Upper lobe of left lung (tissue), 6 donors: ENCODE results near the gene KDM2A. TPM values are rescaled to one million over a fixed set of nuclear protein-coding genes. Genes with fewer than 3 reads are reported as not detected.
A peak's percentile ranks its signal among the peaks of the same experiment; 100 is the strongest.

Experiments used
- ATAC-seq, 2 donors: fragments of 200-7000 bp; cut with Tn5 transposase; one replicate each; pipeline ENCODE4 v1.9.1; 2022; ENCODE audit warnings: mild to moderate bottlenecking in 2 of 2, moderate library complexity in 2 of 2; ENCODE audit not compliant: low FRiP score in 2 of 2
- DNase-seq, 2 donors: peaks; one replicate each; pipeline ENCODE4 v3.0.0-alpha.2; 2019 to 2020
- H3K27ac ChIP-seq, 4 donors: fragments of 200-600 bp; sonication (generic); one replicate each; pipeline ENCODE4 v1.5.1; 2016 to 2019
- H3K27me3 ChIP-seq, 4 donors: fragments of 200-600 bp; sonication (generic); one replicate each; pipeline ENCODE4 v1.5.1; 2017 to 2019
- H3K36me3 ChIP-seq, 4 donors: fragments of 200-600 bp; sonication (generic); one replicate each; pipeline ENCODE4 v1.5.1; 2016 to 2019
- H3K4me1 ChIP-seq, 4 donors: fragments of 200-600 bp; sonication (generic); one replicate each; pipeline ENCODE4 v1.5.1; 2018 to 2019
- H3K4me3 ChIP-seq, 4 donors: fragments of 200-600 bp; sonication (generic); one replicate each; pipeline ENCODE4 v1.5.1; 2017 to 2019; ENCODE audit warnings: mild to moderate bottlenecking in 2 of 4, moderate library complexity in 1 of 4
- H3K9me3 ChIP-seq, 4 donors: fragments of 200-600 bp; sonication (generic); one replicate each; pipeline ENCODE4 v1.5.1; 2018 to 2019
- EP300 ChIP-seq, 4 donors: sonication (generic); formaldehyde crosslinking; IDR thresholded peaks; one replicate each; pipeline ENCODE4 v1.5.1; 2017; ENCODE audit warnings: antibody characterized with exemption in 4 of 4, control low read depth in 2 of 4
- POLR2A ChIP-seq, 4 donors: fragments of 450-650 bp; IDR thresholded peaks; one replicate each; pipeline ENCODE4 v1.5.1; 2016 to 2017; ENCODE audit warnings: antibody characterized with exemption in 4 of 4, mild to moderate bottlenecking in 2 of 4
- POLR2AphosphoS5 ChIP-seq, 2 donors: sonication (generic); formaldehyde crosslinking; IDR thresholded peaks; one replicate each; pipeline ENCODE4 v1.5.1; 2017; ENCODE audit warnings: antibody characterized with exemption in 2 of 2
- WGBS, 2 donors: methylation state at CpG; one replicate each; pipeline ENCODE4 v1.1.5; 2017 to 2018; 5-methylcytosine and 5-hydroxymethylcytosine counted together
- total RNA-seq, 6 donors: library from RNA; depleted of rRNA in 4 of 6; stranded (reverse); fragments of >200 nt in 4 of 6; gene quantifications; one replicate each; pipeline versions ENCODE4 v1.1.0 to v1.2.1, GENCODE V29; 2016 to 2021
- TF ChIP-seq, protein P1 (sequence below), 6 experiments: fragments of 450-650 bp in 4 of 6; fragments of 200-600 bp in 2 of 6; sonication (generic) in 2 of 6; IDR thresholded peaks; one replicate each; pipeline ENCODE4 v1.5.1; 2016 to 2019; ENCODE audit warnings: antibody characterized with exemption in 6 of 6
- donor health status: DM: no; HTN: no; CAD: no; lungs with moderate emphysema.
- donor health status: DM: no; HTN: yes; CAD: no; lungs with severe emphysema.

KDM2A gene
- total RNA-seq, 6 donors from 2014 or later = 63.1 to 229 (median 74.0) TPM

- WGBS, 2 donors = 85 to 86% methylated on average over 9 to 17 of the region's 17 CpGs
- Histone ChIP-seq H3K4me3 (no peak overlapping the region), H3K4me1 (peaks cover 49 to 75% (median 62%) of the 10 kb centered on the region in 4 donors), H3K27ac (peak overlapping the region; percentile 92 to 99 (median 97)), H3K27me3 (no peaks in the 10 kb centered on the region), H3K9me3 (no peaks in the 10 kb centered on the region), H3K36me3 (peaks cover 48 to 71% (median 62%) of the 10 kb centered on the region in 4 donors)
- TF ChIP-seq EP300 (IDR thresholded peaks at IDR 0.05) = no peak
- no peak for TF ChIP-seq POLR2A (IDR thresholded peaks at IDR 0.05)
- TF ChIP-seq, protein P1, sequence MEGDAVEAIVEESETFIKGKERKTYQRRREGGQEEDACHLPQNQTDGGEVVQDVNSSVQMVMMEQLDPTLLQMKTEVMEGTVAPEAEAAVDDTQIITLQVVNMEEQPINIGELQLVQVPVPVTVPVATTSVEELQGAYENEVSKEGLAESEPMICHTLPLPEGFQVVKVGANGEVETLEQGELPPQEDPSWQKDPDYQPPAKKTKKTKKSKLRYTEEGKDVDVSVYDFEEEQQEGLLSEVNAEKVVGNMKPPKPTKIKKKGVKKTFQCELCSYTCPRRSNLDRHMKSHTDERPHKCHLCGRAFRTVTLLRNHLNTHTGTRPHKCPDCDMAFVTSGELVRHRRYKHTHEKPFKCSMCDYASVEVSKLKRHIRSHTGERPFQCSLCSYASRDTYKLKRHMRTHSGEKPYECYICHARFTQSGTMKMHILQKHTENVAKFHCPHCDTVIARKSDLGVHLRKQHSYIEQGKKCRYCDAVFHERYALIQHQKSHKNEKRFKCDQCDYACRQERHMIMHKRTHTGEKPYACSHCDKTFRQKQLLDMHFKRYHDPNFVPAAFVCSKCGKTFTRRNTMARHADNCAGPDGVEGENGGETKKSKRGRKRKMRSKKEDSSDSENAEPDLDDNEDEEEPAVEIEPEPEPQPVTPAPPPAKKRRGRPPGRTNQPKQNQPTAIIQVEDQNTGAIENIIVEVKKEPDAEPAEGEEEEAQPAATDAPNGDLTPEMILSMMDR (IDR thresholded peaks at IDR 0.05) = no peak
- TF ChIP-seq POLR2AphosphoS5 (IDR thresholded peaks at IDR 0.05) = no peak
- no peak for DNase-seq
- ATAC-seq = no peak
Observed at GRCh38 chr11:67279589-67280340, 160.7 kb downstream of the KDM2A start.

DNA sequence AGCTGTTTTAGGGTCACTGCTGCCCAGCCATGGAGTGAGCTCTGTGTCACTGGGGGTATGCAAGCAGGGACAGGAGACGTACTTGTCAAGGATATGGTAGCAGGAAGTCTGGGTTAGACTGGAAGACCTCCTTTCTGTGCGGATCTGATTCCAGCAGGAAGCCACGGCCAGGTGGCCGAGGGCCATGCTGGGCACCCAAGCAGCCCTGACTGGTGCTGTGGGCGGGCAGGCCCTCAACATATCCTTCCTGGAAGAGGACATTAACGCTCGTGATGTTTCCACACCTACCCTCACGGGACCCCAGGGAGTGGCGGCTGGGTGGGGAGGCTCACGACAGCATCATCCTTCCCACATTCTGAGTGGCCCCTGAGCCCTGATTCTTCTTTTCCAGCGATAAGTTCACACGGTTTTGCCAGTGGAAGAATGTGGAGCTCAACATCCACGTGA, 161.3 kb downstream of the KDM2A start:
- H3K27me3 ChIP-seq = no peaks in the 10 kb centered on the region
- H3K4me1 ChIP-seq = peaks cover 43 to 74% (median 59%) of the 10 kb centered on the region in 4 donors
- no peak overlapping the region for H3K4me3 ChIP-seq
- WGBS, 2 donors = 68 to 78% methylated on average over 4 to 12 of the region's 13 CpGs
- H3K9me3 ChIP-seq = no peaks in the 10 kb centered on the region
- ATAC-seq (no peak), DNase-seq (peak; percentile 20 to 44)
- TF ChIP-seq POLR2A (IDR thresholded peaks at IDR 0.05) (no peak), POLR2AphosphoS5 (IDR thresholded peaks at IDR 0.05) (no peak), EP300 (IDR thresholded peaks at IDR 0.05) (no peak)
- TF ChIP-seq, protein P1 (IDR thresholded peaks at IDR 0.05) = no peak
- H3K36me3 ChIP-seq = peaks cover 52 to 72% (median 68%) of the 10 kb centered on the region in 4 donors
- peak overlapping the region; percentile 92 to 99 (median 97) for H3K27ac ChIP-seq

GRCh38 chr11:67280788-67281551, 161.9 kb downstream of the KDM2A start:
- Histone ChIP-seq H3K4me1 (peaks cover 38 to 74% (median 55%) of the 10 kb centered on the region in 4 donors), H3K36me3 (peaks cover 56 to 78% (median 74%) of the 10 kb centered on the region in 4 donors), H3K4me3 (no peak overlapping the region), H3K27me3 (no peaks in the 10 kb centered on the region), H3K27ac (peak overlapping the region; percentile 92 to 99 (median 97)), H3K9me3 (no peaks in the 10 kb centered on the region)
- ATAC-seq (no peak), DNase-seq (peak; percentile 17 to 69)
- TF ChIP-seq, protein P1 (IDR thresholded peaks at IDR 0.05) = no peak
- TF ChIP-seq POLR2A (IDR thresholded peaks at IDR 0.05) = no peak
- no peak for TF ChIP-seq EP300 (IDR thresholded peaks at IDR 0.05)
- no peak for TF ChIP-seq POLR2AphosphoS5 (IDR thresholded peaks at IDR 0.05)
- WGBS, 2 donors = 93 to 95% methylated on average over 18 to 27 of the region's 31 CpGs

DNA sequence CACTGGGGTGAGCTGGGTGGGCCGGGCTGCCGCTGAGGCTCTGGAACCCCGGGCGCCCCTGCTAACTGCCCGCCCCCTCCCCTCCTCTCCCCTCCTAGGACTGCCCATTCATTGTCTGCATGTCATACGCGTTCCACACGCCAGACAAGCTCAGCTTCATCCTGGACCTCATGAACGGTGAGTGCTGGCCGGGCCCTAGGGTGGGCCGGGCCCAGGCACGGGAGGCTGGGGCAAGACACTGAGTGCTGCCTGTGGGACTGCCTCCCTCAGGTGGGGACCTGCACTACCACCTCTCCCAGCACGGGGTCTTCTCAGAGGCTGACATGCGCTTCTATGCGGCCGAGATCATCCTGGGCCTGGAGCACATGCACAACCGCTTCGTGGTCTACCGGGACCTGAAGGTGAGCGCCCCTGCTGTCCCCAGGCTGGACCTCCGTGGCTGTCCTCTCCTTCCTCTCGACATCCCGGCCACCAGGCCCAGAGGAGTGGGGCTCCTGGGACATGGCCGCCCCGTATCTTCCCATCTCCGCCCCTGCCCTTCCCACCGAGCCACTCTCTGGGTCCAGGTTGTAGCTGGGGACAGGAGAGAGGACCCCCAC, 162.6 kb downstream of the KDM2A start:
- TF ChIP-seq POLR2A (IDR thresholded peaks at IDR 0.05) = no peak
- no peak for TF ChIP-seq POLR2AphosphoS5 (IDR thresholded peaks at IDR 0.05)
- TF ChIP-seq, protein P1 (IDR thresholded peaks at IDR 0.05) = no peak
- TF ChIP-seq EP300 (IDR thresholded peaks at IDR 0.05) = no peak
- WGBS, 2 donors = 86 to 95% methylated on average over 16 to 27 of the region's 27 CpGs
- no peak for ATAC-seq
- Histone ChIP-seq H3K4me3 (no peak overlapping the region), H3K9me3 (no peaks in the 10 kb centered on the region), H3K36me3 (peaks cover 56 to 84% (median 79%) of the 10 kb centered on the region in 4 donors), H3K27ac (peak overlapping the region; percentile 92 to 99 (median 97)), H3K4me1 (peaks cover 37 to 73% (median 53%) of the 10 kb centered on the region in 4 donors), H3K27me3 (no peaks in the 10 kb centered on the region)
- peak; percentile 20 to 46 for DNase-seq
